ENCODE data around the gene SENP7.

DNA sequence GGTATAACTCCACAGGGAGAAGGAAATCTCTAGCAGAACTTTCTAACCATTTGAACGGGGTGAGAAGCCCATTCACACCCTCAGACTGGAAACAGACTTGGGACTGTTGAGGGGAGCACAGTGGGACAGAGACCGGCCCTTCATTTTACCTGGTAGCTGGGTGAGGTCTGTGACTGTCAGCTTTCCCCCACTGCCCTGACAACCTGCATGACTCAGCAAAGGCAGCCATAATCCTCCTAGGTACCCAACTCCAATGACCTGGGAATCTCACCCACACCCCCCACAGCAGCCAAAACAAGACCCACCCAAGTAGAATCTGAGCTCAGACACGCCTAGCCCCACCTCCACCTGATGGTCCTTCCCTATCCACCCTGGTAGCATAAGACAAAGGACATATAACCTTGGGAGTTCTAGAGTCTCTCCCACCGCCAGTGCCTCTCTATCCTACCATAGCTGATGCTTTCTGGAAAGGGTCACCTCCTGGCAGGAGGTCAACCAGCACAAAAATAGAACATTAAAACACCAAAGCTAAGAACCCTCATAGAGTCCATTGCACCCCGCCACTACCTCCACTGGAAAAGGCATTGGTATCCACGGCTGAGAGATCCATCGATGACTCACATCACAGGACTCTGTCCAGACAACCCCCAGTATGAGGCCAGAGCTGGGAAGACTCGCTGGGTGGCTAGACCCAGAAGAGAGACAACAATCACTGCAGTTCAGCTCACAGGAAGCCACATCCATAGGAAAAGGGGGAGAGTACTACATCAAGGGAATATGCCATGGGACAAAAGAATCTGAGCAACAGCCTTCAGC, 28.0 kb downstream of the SENP7 start:
- TF ChIP-seq CTCF (IDR thresholded peaks at IDR 0.05 in 4 of 5, conservative IDR thresholded peaks at IDR 0.05 in 1 of 5) = no peak
- TF ChIP-seq POLR2A (IDR thresholded peaks at IDR 0.05) = no peak

All from gastrocnemius medialis (tissue), 4 donors.